Erythroblast (primary cell): ENCODE results near the gene EVC.

ENCODE experiments used
- GATA1 ChIP-seq: IDR thresholded peaks from 2 replicates; pipeline ENCODE4 v1.6.1; 2011; ENCODE audit warnings: low read depth, mild to moderate bottlenecking, control low read depth, low read length, moderate library complexity
- POLR2A ChIP-seq: IDR thresholded peaks from 2 replicates; pipeline ENCODE4 v1.6.1; 2011; ENCODE audit warnings: mild to moderate bottlenecking, low read length

- TF ChIP-seq POLR2A (no peak), GATA1 (no peak)
Observed at GRCh38 chr4:5776510-5776909, 65.5 kb downstream of the EVC start.
